Panc1 (cell line): ENCODE results near the gene VEZF1. TPM values are rescaled to one million over a fixed set of nuclear protein-coding genes. Genes with fewer than 3 reads are reported as not detected.

Source experiments
- ATAC-seq: fragments of 200-7000 bp; cut with Tn5 transposase; 2 replicates; pipeline ENCODE4 v1.9.1; 2020; ENCODE audit warnings: mild to moderate bottlenecking, moderate library complexity
- BruUV-seq: library from RNA; stranded (reverse); fragments of 400-500 nt; replicated peaks from 2 replicates; lab custom pipeline; 2021; lab: Mats Ljungman, UMichigan
- CTCF ChIA-PET: fragments of 300-600 bp; sonication (Branson Sonifier 250); formaldehyde crosslinking; loops from one replicate; lab custom pipeline; 2022; ENCODE audit warnings: antibody characterized with exemption; lab: Charles Lee
- POLR2A ChIA-PET: fragments of 300-600 bp; sonication (Branson Sonifier 250); formaldehyde crosslinking; loops from one replicate; lab custom pipeline; 2022; ENCODE audit warnings: antibody characterized with exemption; lab: Charles Lee
- DNase-seq: peaks from one replicate; pipeline ENCODE4 v3.0.0-alpha.2; 2010; ENCODE audit warnings: low read depth, low spot score
- H3K27ac ChIP-seq: 2 replicates; pipeline ENCODE4 v1.5.1; 2011; ENCODE audit warnings: mild to moderate bottlenecking, low read length, inconsistent platforms
- H3K27me3 ChIP-seq: fragments of 200-500 bp; sonication (Bioruptor generic); 2 replicates; pipeline ENCODE4 v1.6.0; 2014; ENCODE audit warnings: low read length, inconsistent platforms; ENCODE audit not compliant: control insufficient read depth, insufficient read depth
- H3K36me3 ChIP-seq: fragments of 200-500 bp; sonication (Bioruptor generic); 2 replicates; pipeline ENCODE4 v1.5.1; 2014; ENCODE audit warnings: inconsistent platforms, mild to moderate bottlenecking, low read length, moderate library complexity; ENCODE audit not compliant: control insufficient read depth, insufficient read depth
- H3K4me1 ChIP-seq: 2 replicates; pipeline ENCODE4 v1.5.1; 2011; ENCODE audit warnings: inconsistent platforms, mild to moderate bottlenecking, low read length, moderate library complexity; ENCODE audit not compliant: control insufficient read depth, insufficient read depth
- H3K4me3 ChIP-seq, 2 experiments: 2 replicates each; pipeline ENCODE4 v1.5.1; 2011 to 2012; ENCODE audit warnings: low read depth in 2 of 2, low read length in 2 of 2, mild to moderate bottlenecking in 2 of 2, inconsistent platforms in 1 of 2, moderate library complexity in 1 of 2
- H3K9me3 ChIP-seq: fragments of 200-500 bp; sonication (Bioruptor generic); 2 replicates; pipeline ENCODE4 v1.5.1; 2014; ENCODE audit warnings: low read depth, mild to moderate bottlenecking, inconsistent platforms, low read length, moderate library complexity; ENCODE audit not compliant: control insufficient read depth, insufficient read depth
- SIN3A ChIP-seq: IDR thresholded peaks from 2 replicates; pipeline ENCODE4 v1.6.1; 2012; ENCODE audit warnings: low read depth, mild to moderate bottlenecking, low read length, moderate library complexity, borderline replicate concordance; ENCODE audit not compliant: insufficient read depth
- in situ Hi-C: cut with HindIII; loops from 2 replicates; pipeline ENCODE4 v1.10.0; 2016; ENCODE audit warnings: low sequenced_read_pairs, low pct_unique_long_range_greater_than_20kb
- intact Hi-C: fragments of 100-400 bp; cut with micrococcal nuclease; formaldehyde crosslinking; loops from one replicate; pipeline ENCODE4 v1.10.0; 2022; ENCODE audit not compliant: unreplicated experiment
- total RNA-seq: library from RNA; stranded (reverse); gene quantifications from one replicate; pipeline ENCODE4 v1.2.1, GENCODE V29; 2021; ENCODE audit not compliant: unreplicated experiment
- TF ChIP-seq, protein P1 (sequence below), 2 experiments: IDR thresholded peaks; 2 replicates each; pipeline ENCODE4 v1.6.1; 2011 to 2012; ENCODE audit warnings: low read depth in 2 of 2, control low read depth in 1 of 2, low read length in 1 of 2, mild to moderate bottlenecking in 1 of 2, moderate library complexity in 1 of 2; ENCODE audit not compliant: insufficient read depth in 1 of 2
- TF ChIP-seq, protein P2 (sequence below): fragments of 450-650 bp; IDR thresholded peaks from 2 replicates; pipeline ENCODE4 v1.5.1; 2017; ENCODE audit warnings: mild to moderate bottlenecking

Gene VEZF1
- total RNA-seq, 1 experiment from 2014 or later: 73.5 TPM

GRCh38 chr17:57940653-57941329, 47.3 kb downstream of the VEZF1 start:
- Histone ChIP-seq H3K9me3 (no peaks in the 10 kb centered on the region), H3K27me3 (no peaks in the 10 kb centered on the region), H3K27ac (peak overlapping the region; percentile 76), H3K36me3 (no peaks in the 10 kb centered on the region), H3K4me3 (no peak overlapping the region; a peak in 1 of 4 replicates), H3K4me1 (peaks cover 81% of the 10 kb centered on the region)
- no TSS peak for BruUV-seq
- ATAC-seq (peak; percentile 40), DNase-seq (no peak)
- intact Hi-C loops (no loop called here), in situ Hi-C loops (no loop called here)
- CTCF ChIA-PET: interaction anchor here (0.6 kb wide), 1 partner anchor 81 kb away, joined by 5 read pairs; no protein-coding TSS in a partner anchor
- TF ChIP-seq SIN3A: no peak
- POLR2A ChIA-PET: interaction anchor here (0.6 kb wide), 1 partner anchor 498 kb away, joined by 3 read pairs; no protein-coding TSS in a partner anchor

GRCh38 chr17:57940231-57940630, 47.8 kb downstream of the VEZF1 start:
- POLR2A ChIA-PET: interaction anchor here (0.6 to 1.0 kb wide), 3 partner anchors 14 to 498 kb away, joined by 3 to 8 read pairs (median 3); no protein-coding TSS in a partner anchor

More at GRCh38 chr17:57940231-57940630, 47.8 kb downstream of the VEZF1 start:
- DNase-seq: no peak
- peak; percentile 22; the same call in 1 of the 2 replicates for ATAC-seq
- no peak overlapping the region for H3K4me3 ChIP-seq
- intact Hi-C loops (no loop called here), in situ Hi-C loops (no loop called here)
- TF ChIP-seq, protein P1, sequence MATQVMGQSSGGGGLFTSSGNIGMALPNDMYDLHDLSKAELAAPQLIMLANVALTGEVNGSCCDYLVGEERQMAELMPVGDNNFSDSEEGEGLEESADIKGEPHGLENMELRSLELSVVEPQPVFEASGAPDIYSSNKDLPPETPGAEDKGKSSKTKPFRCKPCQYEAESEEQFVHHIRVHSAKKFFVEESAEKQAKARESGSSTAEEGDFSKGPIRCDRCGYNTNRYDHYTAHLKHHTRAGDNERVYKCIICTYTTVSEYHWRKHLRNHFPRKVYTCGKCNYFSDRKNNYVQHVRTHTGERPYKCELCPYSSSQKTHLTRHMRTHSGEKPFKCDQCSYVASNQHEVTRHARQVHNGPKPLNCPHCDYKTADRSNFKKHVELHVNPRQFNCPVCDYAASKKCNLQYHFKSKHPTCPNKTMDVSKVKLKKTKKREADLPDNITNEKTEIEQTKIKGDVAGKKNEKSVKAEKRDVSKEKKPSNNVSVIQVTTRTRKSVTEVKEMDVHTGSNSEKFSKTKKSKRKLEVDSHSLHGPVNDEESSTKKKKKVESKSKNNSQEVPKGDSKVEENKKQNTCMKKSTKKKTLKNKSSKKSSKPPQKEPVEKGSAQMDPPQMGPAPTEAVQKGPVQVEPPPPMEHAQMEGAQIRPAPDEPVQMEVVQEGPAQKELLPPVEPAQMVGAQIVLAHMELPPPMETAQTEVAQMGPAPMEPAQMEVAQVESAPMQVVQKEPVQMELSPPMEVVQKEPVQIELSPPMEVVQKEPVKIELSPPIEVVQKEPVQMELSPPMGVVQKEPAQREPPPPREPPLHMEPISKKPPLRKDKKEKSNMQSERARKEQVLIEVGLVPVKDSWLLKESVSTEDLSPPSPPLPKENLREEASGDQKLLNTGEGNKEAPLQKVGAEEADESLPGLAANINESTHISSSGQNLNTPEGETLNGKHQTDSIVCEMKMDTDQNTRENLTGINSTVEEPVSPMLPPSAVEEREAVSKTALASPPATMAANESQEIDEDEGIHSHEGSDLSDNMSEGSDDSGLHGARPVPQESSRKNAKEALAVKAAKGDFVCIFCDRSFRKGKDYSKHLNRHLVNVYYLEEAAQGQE (IDR thresholded peaks at IDR 0.05; ENCODE audit: insufficient read depth in 1 of 2, low read depth in 2 of 2, low read length in 1 of 2): no peak
- no peak for TF ChIP-seq SIN3A
- TF ChIP-seq, protein P2, sequence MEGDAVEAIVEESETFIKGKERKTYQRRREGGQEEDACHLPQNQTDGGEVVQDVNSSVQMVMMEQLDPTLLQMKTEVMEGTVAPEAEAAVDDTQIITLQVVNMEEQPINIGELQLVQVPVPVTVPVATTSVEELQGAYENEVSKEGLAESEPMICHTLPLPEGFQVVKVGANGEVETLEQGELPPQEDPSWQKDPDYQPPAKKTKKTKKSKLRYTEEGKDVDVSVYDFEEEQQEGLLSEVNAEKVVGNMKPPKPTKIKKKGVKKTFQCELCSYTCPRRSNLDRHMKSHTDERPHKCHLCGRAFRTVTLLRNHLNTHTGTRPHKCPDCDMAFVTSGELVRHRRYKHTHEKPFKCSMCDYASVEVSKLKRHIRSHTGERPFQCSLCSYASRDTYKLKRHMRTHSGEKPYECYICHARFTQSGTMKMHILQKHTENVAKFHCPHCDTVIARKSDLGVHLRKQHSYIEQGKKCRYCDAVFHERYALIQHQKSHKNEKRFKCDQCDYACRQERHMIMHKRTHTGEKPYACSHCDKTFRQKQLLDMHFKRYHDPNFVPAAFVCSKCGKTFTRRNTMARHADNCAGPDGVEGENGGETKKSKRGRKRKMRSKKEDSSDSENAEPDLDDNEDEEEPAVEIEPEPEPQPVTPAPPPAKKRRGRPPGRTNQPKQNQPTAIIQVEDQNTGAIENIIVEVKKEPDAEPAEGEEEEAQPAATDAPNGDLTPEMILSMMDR: no peak
- BruUV-seq: no TSS peak
- no peaks in the 10 kb centered on the region for H3K36me3 ChIP-seq
- CTCF ChIA-PET: interaction anchor here (0.6 to 0.7 kb wide), 2 partner anchors 8 to 48 kb away, joined by 6 to 9 read pairs; no protein-coding TSS in a partner anchor
- peaks cover 81% of the 10 kb centered on the region for H3K4me1 ChIP-seq
- no peaks in the 10 kb centered on the region for H3K27me3 ChIP-seq
- peak overlapping the region; percentile 76 for H3K27ac ChIP-seq
- H3K9me3 ChIP-seq: no peaks in the 10 kb centered on the region
